ENCODE measurements around the gene SLFN13.
"Not testable (repeated sequence)": the region's sequence is repeated elsewhere in the genome, so short reads cannot be mapped to it uniquely, and the experiment has no call there.

SLFN13 gene

GRCh38 chr17:35432176-35433074 is 16.1 kb downstream of the SLFN13 start, which contains the start of gene SLFN12:
SLFN12 (minus strand) TSS chr17:35432500; CDS start chr17:35423028, 9,472 bp downstream.
- FAIRE-seq, result peak; percentile 89

DNA sequence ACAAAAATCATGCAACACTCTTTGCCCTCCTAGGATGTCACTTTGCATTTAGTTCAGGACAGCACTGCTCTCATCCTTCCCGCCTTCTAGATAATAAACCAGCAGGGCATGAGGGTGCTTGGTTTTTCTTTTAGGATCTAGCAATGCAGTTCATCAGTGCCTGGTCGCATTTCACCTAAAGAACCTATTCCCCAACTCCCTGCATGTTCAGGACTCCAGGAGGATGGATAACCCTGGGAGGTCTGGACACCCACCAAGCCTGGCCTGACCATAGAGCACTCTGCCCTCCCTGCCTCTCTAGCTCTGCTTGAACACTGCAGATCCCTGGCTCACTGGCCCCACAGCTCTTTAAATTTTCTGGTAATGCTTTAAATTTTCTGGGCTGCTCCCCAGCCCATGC is 18.9 kb downstream of the SLFN13 start:
- FAIRE-seq, result no peak

DNA sequence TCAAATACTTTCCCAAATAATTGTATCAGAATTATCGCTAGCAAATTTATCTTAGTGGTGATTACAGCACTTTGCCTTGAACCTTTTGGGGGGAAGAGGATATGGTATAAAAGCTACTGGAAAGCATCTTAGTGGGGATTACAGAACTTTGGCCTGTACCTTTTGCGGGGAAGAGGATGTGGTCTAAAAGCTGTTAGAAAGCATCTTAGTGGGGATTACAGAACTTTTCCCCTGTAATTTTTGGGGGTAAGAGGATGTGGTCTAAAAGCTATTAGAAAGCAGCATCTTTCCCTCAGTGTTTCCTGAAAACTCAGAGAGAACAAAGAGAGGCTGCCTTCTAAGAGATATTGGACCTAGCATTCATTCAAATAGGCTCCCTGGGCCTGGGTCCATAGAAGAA is 20.3 kb downstream of the SLFN13 start:
- no peak for FAIRE-seq

DNA sequence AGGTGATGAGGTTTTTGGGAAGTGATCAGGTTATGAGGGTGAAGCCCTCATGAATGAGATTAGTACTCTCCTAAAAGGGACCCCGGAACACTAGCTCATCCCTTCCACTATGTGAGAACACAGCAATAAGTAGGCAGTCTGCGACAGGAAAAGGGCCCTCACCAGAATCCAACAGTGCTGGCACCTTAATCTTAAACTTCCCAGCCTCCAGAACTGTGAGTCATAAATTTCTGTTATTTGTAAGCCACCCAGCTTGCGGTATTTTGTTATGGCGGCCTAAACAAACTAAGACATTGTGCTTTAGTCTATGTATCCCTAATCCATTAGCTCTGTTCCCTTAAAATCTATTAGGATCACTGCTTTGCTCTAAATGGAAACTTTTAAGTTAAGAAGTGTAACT is 24.8 kb downstream of the SLFN13 start:
- no peak for FAIRE-seq

- not testable (repeated sequence) for FAIRE-seq
Observed at GRCh38 chr17:35421069-35421468, 27.5 kb downstream of the SLFN13 start.

DNA sequence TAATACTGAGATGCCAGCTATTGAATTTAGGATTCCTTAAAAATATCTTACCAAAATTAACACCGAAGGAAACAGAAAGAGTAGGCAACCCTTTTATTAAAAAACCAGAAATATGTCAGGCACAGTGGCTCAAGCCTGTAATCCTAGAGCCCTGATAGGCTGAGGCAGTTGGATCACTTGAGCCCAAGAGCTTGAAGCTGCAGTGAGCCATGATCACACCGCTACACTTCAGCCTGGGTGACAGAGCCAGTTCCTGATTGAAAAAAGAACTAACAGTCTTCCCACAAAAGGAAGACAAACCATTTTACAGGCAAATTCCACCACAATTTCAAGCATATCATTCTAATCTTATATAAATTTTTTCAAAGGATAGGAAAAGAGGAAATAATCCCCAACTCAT is 31.9 kb downstream of the SLFN13 start:
- FAIRE-seq, result no peak

DNA sequence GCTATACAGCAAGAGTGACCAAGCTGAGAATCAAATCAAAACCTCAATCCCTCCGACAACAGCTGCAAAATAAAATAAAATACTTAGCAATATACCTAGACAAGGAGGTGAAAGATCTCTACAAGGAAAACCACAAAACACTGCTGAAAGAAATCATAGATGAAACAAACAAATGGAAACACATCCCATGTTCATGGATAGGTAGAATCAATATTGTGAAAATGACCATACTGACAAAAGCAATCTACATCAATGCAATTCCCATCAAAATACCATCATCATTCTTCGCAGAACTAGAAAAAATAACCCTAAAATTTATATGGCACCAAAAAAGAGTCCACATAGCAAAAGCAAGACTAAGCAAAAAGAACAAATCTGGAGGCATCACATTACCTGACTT is 33.9 kb downstream of the SLFN13 start:
- not testable (repeated sequence) for FAIRE-seq

DNA sequence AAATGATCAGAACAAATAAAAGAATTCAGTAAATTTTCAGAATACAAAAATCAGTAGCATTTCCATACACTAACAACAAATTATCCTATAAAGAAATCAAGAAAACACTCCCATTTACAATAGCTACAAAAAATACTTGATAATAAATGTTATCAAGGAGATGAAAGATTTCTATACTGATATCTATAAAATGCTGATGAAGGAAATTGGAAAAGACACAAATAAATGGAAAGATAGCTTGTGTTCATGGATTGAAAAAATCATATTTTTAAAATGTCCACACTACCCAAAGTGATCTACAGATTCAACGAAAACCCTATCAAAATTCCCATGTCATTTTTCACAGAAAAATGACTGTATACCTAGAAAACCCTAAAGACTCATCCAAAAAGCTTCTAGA is 34.3 kb downstream of the SLFN13 start:
- no peak for FAIRE-seq

DNA sequence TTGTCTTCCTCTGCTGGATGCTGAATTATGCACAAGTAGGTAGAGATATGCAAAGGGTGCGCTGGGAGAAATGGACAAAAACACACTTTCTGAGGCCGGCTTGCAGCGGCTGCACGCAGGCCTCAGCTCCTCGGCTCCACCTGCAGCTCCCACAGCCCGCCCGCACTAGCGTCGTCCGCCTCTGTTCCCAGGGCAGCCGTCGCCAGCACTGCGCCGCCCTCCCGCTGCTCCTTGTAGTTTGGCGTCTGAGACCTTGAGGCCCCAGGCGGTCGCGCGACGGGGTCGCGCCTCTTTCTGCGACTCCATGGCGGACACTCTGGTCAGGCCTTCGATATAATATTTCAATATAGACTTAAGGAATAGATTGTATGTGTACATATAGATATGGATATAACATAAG is 41.0 kb downstream of the SLFN13 start:
- FAIRE-seq, result no peak

DNA sequence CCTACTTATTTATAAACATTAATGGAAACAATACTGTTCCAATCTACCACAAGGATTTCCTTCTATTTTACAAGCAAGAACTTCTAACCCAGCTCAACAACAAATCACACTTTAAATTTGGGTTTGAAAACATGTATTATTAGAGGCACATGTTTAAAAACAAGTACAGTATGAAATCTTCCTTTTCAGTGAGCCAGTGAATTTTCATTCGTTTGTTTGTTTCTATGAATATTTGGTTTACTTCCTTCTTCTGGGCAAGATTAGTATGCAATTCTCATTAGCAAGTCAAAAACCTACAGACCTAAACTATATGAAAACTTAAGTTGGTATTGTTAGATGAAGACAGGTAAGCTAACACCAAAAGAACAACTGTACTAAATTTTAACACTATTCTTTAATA is 42.0 kb downstream of the SLFN13 start:
- no peak for FAIRE-seq

GRCh38 chr17:35404360-35404759 is 44.2 kb downstream of the SLFN13 start:
- no peak for FAIRE-seq

DNA sequence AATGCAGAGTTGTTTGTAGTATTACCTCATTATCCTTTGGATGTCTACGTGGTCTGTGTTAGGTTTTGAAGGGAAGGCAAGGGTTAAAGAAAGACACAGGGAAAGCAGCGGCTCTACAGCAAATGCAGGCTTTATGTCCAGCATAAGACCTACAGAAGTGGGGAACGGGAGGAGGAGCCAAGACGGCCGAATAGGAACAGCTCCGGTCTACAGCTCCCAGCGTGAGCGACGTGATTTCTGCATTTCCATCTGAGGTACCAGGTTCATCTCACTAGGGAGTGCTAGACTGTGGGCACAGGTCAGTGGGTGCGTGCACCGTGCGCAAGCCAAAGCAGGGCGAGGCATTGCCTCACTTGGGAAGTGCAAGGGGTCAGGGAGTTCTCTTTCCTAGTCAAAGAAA is 54.8 kb downstream of the SLFN13 start:
- FAIRE-seq, result not testable (repeated sequence)

DNA sequence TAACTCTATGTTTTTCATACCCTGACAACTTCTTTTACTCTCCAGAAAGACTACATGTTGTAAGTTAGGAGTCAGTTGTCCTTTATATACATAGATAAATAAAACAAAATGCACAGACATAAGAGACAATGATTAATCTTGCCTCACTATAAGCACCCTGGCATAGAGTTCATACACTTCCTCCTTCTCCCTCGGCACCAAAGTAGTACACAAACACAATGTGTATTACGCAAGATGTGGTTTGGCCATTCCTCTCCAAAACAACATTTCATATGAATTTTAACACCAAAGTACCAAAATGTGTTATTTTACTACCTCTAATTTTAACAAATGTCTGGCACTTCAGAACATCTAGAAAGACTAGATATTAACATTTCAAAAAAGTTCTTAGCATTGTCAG is 57.9 kb downstream of the SLFN13 start:
- FAIRE-seq, result no peak

GRCh38 chr17:35390156-35390555 is 58.4 kb downstream of the SLFN13 start:
- no peak for FAIRE-seq

GRCh38 chr17:35387496-35387895 is 61.1 kb downstream of the SLFN13 start:
- FAIRE-seq, result no peak
